ENCODE measurements around the gene RAB22A. TPM values are rescaled to one million over a fixed set of nuclear protein-coding genes. Genes with fewer than 3 reads are reported as not detected.
A peak's percentile ranks its signal among the peaks of the same experiment; 100 is the strongest.

Gene RAB22A
- total RNA-seq, 1 donor from 2014 or later, result 17.9 TPM

DNA sequence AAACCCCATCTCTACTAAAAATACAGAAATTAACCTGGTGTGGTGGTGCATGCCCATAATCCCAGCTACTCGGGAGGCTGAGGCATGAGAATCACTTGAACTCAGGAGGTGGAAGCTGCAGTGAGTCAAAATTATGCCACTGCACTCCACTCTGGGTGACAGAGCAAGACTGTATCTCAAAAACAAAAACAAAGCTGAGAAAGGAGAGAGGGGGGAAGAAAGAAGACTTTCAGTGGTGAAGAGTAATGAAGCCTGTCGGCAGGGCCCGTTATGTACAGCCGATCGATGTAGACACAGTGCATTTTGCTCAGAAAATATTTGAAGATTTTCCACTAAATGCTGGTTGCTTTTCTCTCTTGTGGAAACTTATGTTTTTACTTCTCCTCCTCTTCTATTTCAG is 93.3 kb downstream of the RAB22A start:
- H3K4me1 Mint-ChIP-seq (ENCODE audit: low read depth), result peaks cover 9% of the 10 kb centered on the region
- H3K9me3 Mint-ChIP-seq (ENCODE audit: low read depth), result no peaks in the 10 kb centered on the region
- no peaks in the 10 kb centered on the region for H3K27me3 Mint-ChIP-seq
- TF ChIP-seq CTCF (IDR thresholded peaks at IDR 0.05; ENCODE audit: unreplicated experiment), result no peak
- H3K4me3 Mint-ChIP-seq (ENCODE audit: low read depth), result no peak overlapping the region
- DNase-seq (ENCODE audit: low spot score, unreplicated experiment), result no peak
- peaks cover 3% of the 10 kb centered on the region for H3K36me3 Mint-ChIP-seq (ENCODE audit: insufficient read depth)
- no peak overlapping the region for H3K27ac Mint-ChIP-seq

- Mint-ChIP-seq H3K4me3 (ENCODE audit: low read depth) (no peak overlapping the region), H3K27me3 (no peaks in the 10 kb centered on the region), H3K9me3 (ENCODE audit: low read depth) (no peaks in the 10 kb centered on the region), H3K36me3 (ENCODE audit: insufficient read depth) (peaks cover 1% of the 10 kb centered on the region), H3K4me1 (ENCODE audit: low read depth) (peaks cover 12% of the 10 kb centered on the region), H3K27ac (no peak overlapping the region)
- no peak for DNase-seq (ENCODE audit: low spot score, unreplicated experiment)
- no peak for TF ChIP-seq CTCF (IDR thresholded peaks at IDR 0.05; ENCODE audit: unreplicated experiment)
These were observed 93.8 kb downstream of the RAB22A start for GRCh38 chr20:58403272-58403671.

DNA sequence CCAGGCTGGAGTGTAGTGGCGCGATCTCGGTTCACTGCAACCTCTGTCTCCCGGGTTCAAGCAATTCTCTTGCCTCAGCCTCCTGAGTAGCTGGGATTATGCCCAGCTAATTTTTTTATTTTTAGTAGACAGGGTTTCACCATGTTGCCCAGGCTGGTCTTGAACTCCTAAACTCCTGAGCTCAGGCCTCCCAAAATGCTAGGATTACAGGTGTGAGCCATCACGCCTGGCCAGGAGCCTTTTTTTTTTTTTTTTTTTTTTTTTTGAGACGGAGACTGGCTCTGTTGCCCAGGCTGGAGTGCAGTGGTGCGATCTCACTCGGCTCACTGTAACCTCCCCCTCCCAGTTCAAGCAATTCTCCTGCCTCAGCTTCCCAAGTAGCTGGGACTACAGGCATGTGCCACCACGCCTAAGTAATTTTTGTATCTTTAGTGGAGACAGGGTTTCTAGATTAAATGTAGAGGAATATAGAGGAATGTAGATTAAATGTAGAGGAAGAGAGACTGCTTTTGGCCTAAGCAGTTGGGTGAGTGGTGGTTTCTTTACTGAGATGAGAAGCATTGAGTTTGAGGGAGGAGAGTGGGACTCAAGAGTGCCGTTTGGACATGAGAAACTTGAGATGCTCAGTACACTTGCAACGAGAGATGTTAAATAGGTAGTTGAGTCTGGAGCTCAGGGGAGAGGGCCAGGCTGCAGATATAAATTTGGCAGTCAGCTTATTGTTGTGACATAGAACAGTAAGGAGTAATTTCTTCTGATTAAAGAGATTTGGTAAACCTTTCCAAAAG is 96.2 kb downstream of the RAB22A start:
- no peaks in the 10 kb centered on the region for H3K36me3 Mint-ChIP-seq (ENCODE audit: insufficient read depth)
- H3K4me3 Mint-ChIP-seq (ENCODE audit: low read depth), result no peak overlapping the region
- H3K27ac Mint-ChIP-seq, result no peak overlapping the region
- no peaks in the 10 kb centered on the region for H3K9me3 Mint-ChIP-seq (ENCODE audit: low read depth)
- DNase-seq (ENCODE audit: low spot score, unreplicated experiment), result no peak
- peaks cover 15% of the 10 kb centered on the region for H3K4me1 Mint-ChIP-seq (ENCODE audit: low read depth)
- H3K27me3 Mint-ChIP-seq, result no peaks in the 10 kb centered on the region
- TF ChIP-seq CTCF (IDR thresholded peaks at IDR 0.05; ENCODE audit: unreplicated experiment), result no peak

GRCh38 chr20:58406422-58407001 is 97.0 kb downstream of the RAB22A start:
- Mint-ChIP-seq H3K9me3 (ENCODE audit: low read depth) (no peaks in the 10 kb centered on the region), H3K27ac (peak overlapping the region; percentile 18), H3K4me3 (ENCODE audit: low read depth) (no peak overlapping the region)

More at GRCh38 chr20:58406422-58407001, 97.0 kb downstream of the RAB22A start:
- H3K36me3 Mint-ChIP-seq (ENCODE audit: insufficient read depth), result no peaks in the 10 kb centered on the region
- H3K4me1 Mint-ChIP-seq (ENCODE audit: low read depth), result peaks cover 14% of the 10 kb centered on the region
- no peaks in the 10 kb centered on the region for H3K27me3 Mint-ChIP-seq
- TF ChIP-seq CTCF (IDR thresholded peaks at IDR 0.05; ENCODE audit: unreplicated experiment), result no peak
- no peak for DNase-seq (ENCODE audit: low spot score, unreplicated experiment)
